GM12892 (cell line): ENCODE data around the gene SAMD14.

Experiments used
- POLR2A ChIP-seq: IDR thresholded peaks from 2 replicates; pipeline ENCODE4 v1.6.1; 2011; ENCODE audit warnings: low read depth, low read length, control low read depth
- POLR2AphosphoS5 ChIP-seq: IDR thresholded peaks from 2 replicates; pipeline ENCODE4 v1.6.1; 2011; ENCODE audit warnings: low read depth, low read length, control low read depth

DNA sequence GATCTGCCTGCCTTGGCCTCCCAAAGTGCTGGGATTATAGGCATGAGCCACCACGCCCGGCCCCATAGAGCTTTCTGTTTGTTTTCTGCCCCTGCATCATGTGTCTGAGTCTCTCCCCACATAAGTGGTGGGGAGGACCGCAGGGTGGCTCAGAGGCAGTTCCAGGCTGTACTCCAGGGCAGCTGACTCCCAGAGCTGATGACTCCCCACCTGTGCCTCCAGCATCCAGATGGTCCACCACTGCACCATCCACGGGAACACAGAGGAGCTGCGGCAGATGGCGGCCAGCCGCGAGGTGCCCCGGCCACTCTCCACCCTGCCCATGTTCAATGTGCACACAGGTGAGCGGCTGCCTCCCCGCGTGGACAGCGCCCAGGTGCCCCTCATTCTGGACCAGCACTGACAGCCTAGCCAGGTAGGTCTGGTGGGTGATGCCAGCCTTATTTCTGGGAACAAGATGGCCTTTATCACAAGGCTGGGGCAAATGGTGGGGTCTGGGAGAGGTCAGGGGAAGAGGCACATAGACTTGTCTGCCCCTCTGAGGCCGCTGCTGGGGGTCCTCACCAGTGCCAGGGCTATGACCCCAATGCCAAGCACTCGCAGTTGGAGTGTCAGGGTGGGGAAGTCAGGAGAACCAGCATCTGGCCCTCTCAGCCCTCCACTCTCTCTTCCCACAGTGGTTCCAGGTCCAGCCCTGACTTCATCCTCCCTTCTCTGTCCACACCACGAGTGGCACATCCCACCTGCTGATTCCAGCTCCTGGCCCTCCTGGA lies 45.3 kb upstream of the SAMD14 start:
- no peak for TF ChIP-seq POLR2A
- no peak for TF ChIP-seq POLR2AphosphoS5
